OCI-LY1 (cell line): ENCODE results near the gene RASL11A.

ENCODE experiments used
- H2AFZ ChIP-seq: fragments of 200-600 bp; sonication (generic), shearing (Covaris generic); 2 replicates; pipeline ENCODE4 v1.6.0; 2014; ENCODE audit warnings: antibody characterized with exemption, mild to moderate bottlenecking, low read length
- H3F3A ChIP-seq: fragments of 200-600 bp; sonication (generic), shearing (Covaris generic); 2 replicates; pipeline ENCODE4 v1.6.0; 2014; ENCODE audit warnings: mild to moderate bottlenecking, antibody characterized with exemption, low read length, moderate library complexity; ENCODE audit not compliant: insufficient read depth
- H3K27ac ChIP-seq: fragments of 200-600 bp; sonication (generic); 2 replicates; pipeline ENCODE4 v1.5.1; 2014; ENCODE audit warnings: low read length, mixed run types, mild to moderate bottlenecking, low read depth; ENCODE audit not compliant: poor library complexity, severe bottlenecking
- H3K27me3 ChIP-seq: fragments of 200-600 bp; sonication (generic); 2 replicates; pipeline ENCODE4 v1.6.0; 2014; ENCODE audit warnings: antibody characterized with exemption, mild to moderate bottlenecking, low read length, moderate library complexity; ENCODE audit not compliant: insufficient read depth
- H3K36me3 ChIP-seq: fragments of 200-600 bp; sonication (generic); 2 replicates; pipeline ENCODE4 v1.6.1; 2014; ENCODE audit warnings: mild to moderate bottlenecking, antibody characterized with exemption, low read length, moderate library complexity, mixed read lengths; ENCODE audit not compliant: insufficient read depth
- H3K4me1 ChIP-seq: fragments of 200-600 bp; sonication (generic); 2 replicates; pipeline ENCODE4 v1.5.1; 2014; ENCODE audit warnings: mild to moderate bottlenecking, low read length, moderate library complexity; ENCODE audit not compliant: insufficient read depth, severe bottlenecking
- H3K4me2 ChIP-seq: fragments of 200-600 bp; sonication (generic), shearing (Covaris generic); 2 replicates; pipeline ENCODE4 v1.6.1; 2014; ENCODE audit warnings: low read length
- H3K4me3 ChIP-seq: fragments of 200-600 bp; sonication (generic); 2 replicates; pipeline ENCODE4 v1.5.1; 2014; ENCODE audit warnings: low read length, low read depth, mild to moderate bottlenecking, mixed read lengths; ENCODE audit not compliant: poor library complexity, severe bottlenecking
- H3K79me2 ChIP-seq: fragments of 200-600 bp; shearing (Covaris generic); 2 replicates; pipeline ENCODE4 v1.6.1; 2016; ENCODE audit warnings: mixed run types, low read length, mixed read lengths; ENCODE audit not compliant: insufficient read depth
- H3K9ac ChIP-seq: fragments of 200-600 bp; sonication (generic), shearing (Covaris generic); 2 replicates; pipeline ENCODE4 v1.6.1; 2014; ENCODE audit warnings: mild to moderate bottlenecking, low read length, mixed read lengths
- H3K9me2 ChIP-seq: fragments of 200-600 bp; sonication (generic), shearing (Covaris generic); 2 replicates; pipeline ENCODE4 v1.6.1; 2014; ENCODE audit warnings: low read depth, mild to moderate bottlenecking, low read length, mixed read lengths
- H3K9me3 ChIP-seq: fragments of 200-600 bp; shearing (Covaris generic); 2 replicates; pipeline ENCODE4 v1.6.1; 2014; ENCODE audit warnings: low read length, mixed read lengths
- H4K20me1 ChIP-seq: fragments of 200-600 bp; sonication (generic), shearing (Covaris generic); 2 replicates; pipeline ENCODE4 v1.6.0; 2016; ENCODE audit warnings: mild to moderate bottlenecking, low read length; ENCODE audit not compliant: insufficient read depth
- CTCF ChIP-seq: fragments of 200-600 bp; sonication (generic), shearing (Covaris generic); IDR thresholded peaks from 2 replicates; pipeline ENCODE4 v1.5.1; 2017; ENCODE audit warnings: mild to moderate bottlenecking, antibody characterized with exemption, low read length, moderate library complexity, mixed read lengths
- EZH2 ChIP-seq: fragments of 200-600 bp; sonication (generic), shearing (Covaris generic); IDR thresholded peaks from 2 replicates; pipeline ENCODE4 v1.8.0; 2017; ENCODE audit warnings: borderline replicate concordance, mixed run types, mild to moderate bottlenecking, antibody characterized with exemption, low read length, moderate library complexity, mixed read lengths

Gene RASL11A

GRCh38 chr13:27308941-27309340 lies 38.3 kb downstream of the RASL11A start:
- no peak for TF ChIP-seq EZH2
- TF ChIP-seq CTCF, result no peak

GRCh38 chr13:27309401-27309958 lies 38.9 kb downstream of the RASL11A start:
- Histone ChIP-seq H3F3A (no peaks in the 10 kb centered on the region), H2AFZ (no peak overlapping the region), H3K36me3 (no peaks in the 10 kb centered on the region), H3K9me2 (no peaks in the 10 kb centered on the region), H3K9ac (no peak overlapping the region), H3K27me3 (peaks cover 3% of the 10 kb centered on the region; the same call in 1 of the 2 replicates), H3K27ac (no peak overlapping the region), H4K20me1 (no peaks in the 10 kb centered on the region), H3K9me3 (no peaks in the 10 kb centered on the region), H3K79me2 (no peaks in the 10 kb centered on the region), H3K4me3 (no peak overlapping the region), H3K4me2 (no peak overlapping the region), H3K4me1 (no peaks in the 10 kb centered on the region)
- TF ChIP-seq EZH2 (no peak), CTCF (no peak)

More at GRCh38 chr13:27308941-27309340, 38.3 kb downstream of the RASL11A start:
- H3K4me3 ChIP-seq, result no peak overlapping the region
- no peak overlapping the region for H2AFZ ChIP-seq
- no peaks in the 10 kb centered on the region for H3K79me2 ChIP-seq
- no peaks in the 10 kb centered on the region for H3F3A ChIP-seq
- peaks cover 3% of the 10 kb centered on the region; the same call in 1 of the 2 replicates for H3K27me3 ChIP-seq
- H3K36me3 ChIP-seq, result no peaks in the 10 kb centered on the region
- H3K9me3 ChIP-seq, result no peaks in the 10 kb centered on the region
- H3K27ac ChIP-seq, result no peak overlapping the region
- H3K4me2 ChIP-seq, result no peak overlapping the region
- H3K4me1 ChIP-seq, result no peaks in the 10 kb centered on the region
- H3K9me2 ChIP-seq, result no peaks in the 10 kb centered on the region
- H3K9ac ChIP-seq, result no peak overlapping the region
- H4K20me1 ChIP-seq, result no peaks in the 10 kb centered on the region

- H3K9me3 ChIP-seq, result no peaks in the 10 kb centered on the region
- H2AFZ ChIP-seq, result no peak overlapping the region
- H3K4me1 ChIP-seq, result no peaks in the 10 kb centered on the region
- H3K4me3 ChIP-seq, result no peak overlapping the region
- peaks cover 3% of the 10 kb centered on the region; the same call in 1 of the 2 replicates for H3K27me3 ChIP-seq
- no peaks in the 10 kb centered on the region for H3K9me2 ChIP-seq
- H4K20me1 ChIP-seq, result no peaks in the 10 kb centered on the region
- H3K27ac ChIP-seq, result no peak overlapping the region
- H3F3A ChIP-seq, result no peaks in the 10 kb centered on the region
- no peak overlapping the region for H3K9ac ChIP-seq
- no peaks in the 10 kb centered on the region for H3K79me2 ChIP-seq
- no peak for TF ChIP-seq EZH2
- no peak for TF ChIP-seq CTCF
- no peak overlapping the region for H3K4me2 ChIP-seq
- H3K36me3 ChIP-seq, result no peaks in the 10 kb centered on the region
Measured at GRCh38 chr13:27309967-27310598, 39.5 kb downstream of the RASL11A start.
